SH-SY5Y (cell line): ENCODE measurements around the gene MAMDC4.

ENCODE experiments used
- GATA2 ChIP-seq: IDR thresholded peaks from 2 replicates; pipeline ENCODE4 v1.6.1; 2011; ENCODE audit warnings: mild to moderate bottlenecking, low read depth, low read length
- GATA3 ChIP-seq: IDR thresholded peaks from 2 replicates; pipeline ENCODE4 v1.6.1; 2011; ENCODE audit warnings: low read depth, mild to moderate bottlenecking, low read length, moderate library complexity

Gene MAMDC4

DNA sequence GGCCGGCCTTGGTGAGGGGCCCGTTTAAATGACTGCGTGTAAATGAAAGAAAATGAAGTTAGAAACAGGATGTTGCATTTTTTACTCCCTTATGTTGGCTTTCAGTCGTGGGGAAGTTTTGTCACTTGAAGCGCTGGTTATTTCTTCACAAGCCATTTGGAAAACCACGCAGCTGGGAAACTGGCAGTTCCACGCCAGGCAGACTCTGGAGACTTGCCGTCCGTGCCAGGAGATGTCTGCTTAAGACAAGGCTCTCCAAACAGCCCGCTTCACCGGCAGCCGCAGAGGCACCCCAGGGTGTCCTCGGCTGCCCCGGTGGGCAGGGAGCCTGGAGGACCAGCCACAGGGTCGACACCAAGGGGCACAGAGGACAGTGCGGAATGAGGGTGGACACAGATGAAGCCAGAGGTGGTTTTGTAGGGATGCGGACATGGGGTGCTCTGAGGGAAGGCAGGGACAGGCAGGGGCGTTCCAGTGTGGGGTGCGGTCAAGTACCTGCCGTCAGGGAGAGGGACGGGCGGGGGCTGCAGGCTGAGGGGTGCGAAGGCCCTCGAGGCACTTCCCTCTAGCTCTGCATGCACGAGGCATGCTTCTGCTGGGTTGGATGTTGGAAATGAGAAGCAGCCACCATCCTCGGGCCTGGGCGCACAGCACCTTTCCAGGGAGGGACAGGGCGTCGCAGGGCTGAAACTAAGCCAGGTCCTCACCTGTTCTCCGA is 21.0 kb upstream of the MAMDC4 start:
- no peak for TF ChIP-seq GATA2

DNA sequence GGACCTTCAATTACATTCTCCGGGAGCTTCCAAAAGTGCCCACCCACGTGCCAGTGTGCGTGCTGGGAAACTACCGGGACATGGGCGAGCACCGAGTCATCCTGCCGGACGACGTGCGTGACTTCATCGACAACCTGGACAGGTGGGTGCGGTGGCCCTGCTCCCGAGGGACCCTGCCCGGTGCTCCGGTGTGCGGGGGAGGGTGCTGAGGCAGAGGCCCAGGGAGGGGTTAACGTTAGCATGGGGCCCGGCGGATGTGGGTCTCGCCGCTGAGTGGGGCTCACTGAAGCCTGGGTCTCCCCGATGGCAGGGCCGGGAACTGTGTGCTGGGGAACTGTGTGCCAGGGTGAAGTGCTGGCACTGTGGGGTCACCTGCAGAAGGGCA is 20.4 kb upstream of the MAMDC4 start:
- TF ChIP-seq GATA2, result no peak
- no peak for TF ChIP-seq GATA3

DNA sequence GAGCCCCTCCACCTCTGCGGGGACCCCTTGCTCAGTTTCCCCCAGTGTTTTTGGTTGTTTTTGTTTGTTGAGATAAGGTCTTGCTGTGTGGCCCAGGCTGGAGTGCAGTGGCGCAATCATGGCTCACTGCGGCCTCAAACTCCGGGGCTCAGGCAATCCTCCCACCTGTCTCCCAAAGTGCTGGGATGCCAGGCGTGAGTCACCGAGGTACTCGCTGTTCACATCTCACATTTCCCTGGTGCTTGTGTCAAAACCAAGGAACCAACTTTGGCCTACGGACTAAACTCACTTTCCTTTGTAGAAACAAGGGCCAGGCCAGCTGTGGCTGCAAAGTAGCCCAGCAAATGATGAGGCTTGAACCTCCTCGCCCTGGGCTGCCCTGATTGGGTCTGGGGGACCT is 19.6 kb upstream of the MAMDC4 start:
- TF ChIP-seq GATA3 (no peak), GATA2 (no peak)

DNA sequence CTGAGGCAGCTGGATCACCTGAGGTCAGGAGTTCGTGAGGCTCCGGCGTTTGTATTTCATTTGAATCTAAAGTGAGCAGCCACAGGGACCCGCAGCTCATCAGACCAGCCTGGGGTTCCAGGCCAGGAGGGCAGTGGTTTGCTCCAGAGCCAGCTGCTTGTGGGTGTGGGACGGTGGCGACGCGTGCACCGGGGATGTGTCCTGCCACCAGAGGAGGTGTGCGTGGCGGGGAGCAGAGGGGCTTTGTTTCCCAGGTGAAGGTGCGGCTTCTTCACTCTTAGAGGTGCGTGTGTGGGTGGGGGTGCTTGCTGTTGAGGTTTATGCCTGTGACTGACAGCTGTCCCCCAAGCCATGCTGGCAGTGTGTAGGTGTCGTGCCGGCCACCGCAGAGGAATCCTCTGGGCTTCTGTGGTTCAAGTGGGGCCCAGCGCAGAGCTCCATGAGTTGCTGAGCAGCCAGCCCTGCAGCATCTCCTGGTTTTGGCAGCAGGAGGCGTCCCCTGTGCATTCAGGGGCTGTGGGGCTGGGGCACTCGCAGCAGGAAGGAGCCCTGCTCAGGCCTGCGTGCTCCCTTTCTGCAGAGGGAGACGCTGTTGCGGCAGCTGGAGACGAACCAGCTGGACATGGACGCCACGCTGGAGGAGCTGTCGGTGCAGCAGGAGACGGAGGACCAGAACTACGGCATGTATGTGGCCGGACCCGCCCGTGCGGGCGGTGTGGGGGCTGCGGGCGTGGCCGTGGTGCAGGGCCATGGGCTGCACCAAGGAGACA is 16.8 kb upstream of the MAMDC4 start:
- TF ChIP-seq GATA2 (no peak), GATA3 (no peak)

GRCh38 chr9:136835932-136836904 is 15.9 kb upstream of the MAMDC4 start:
- no peak for TF ChIP-seq GATA2
- TF ChIP-seq GATA3, result no peak

- no peak for TF ChIP-seq GATA2
- no peak for TF ChIP-seq GATA3
These were observed 14.8 kb upstream of the MAMDC4 start for GRCh38 chr9:136837146-136837855.

GRCh38 chr9:136838314-136839228 is 13.6 kb upstream of the MAMDC4 start:
- TF ChIP-seq GATA3 (no peak), GATA2 (no peak)

- TF ChIP-seq GATA2 (no peak), GATA3 (no peak)
These were observed 12.7 kb upstream of the MAMDC4 start for GRCh38 chr9:136839229-136840139.

GRCh38 chr9:136840140-136840876 is 11.8 kb upstream of the MAMDC4 start:
- no peak for TF ChIP-seq GATA3
- TF ChIP-seq GATA2, result no peak

- no peak for TF ChIP-seq GATA2
- TF ChIP-seq GATA3, result no peak
These were observed 11.1 kb upstream of the MAMDC4 start for GRCh38 chr9:136840877-136841645.
